OCI-LY3 (cell line): Measurements from ENCODE around the gene GAS1.

Experiments
- H2AFZ ChIP-seq: fragments of 200-600, 300-600 bp; shearing (Covaris generic); 2 replicates; pipeline ENCODE4 v1.6.0; 2014; ENCODE audit warnings: antibody characterized with exemption, low read depth, low read length
- H3K27ac ChIP-seq: fragments of 200-600, 300-600 bp; sonication (generic); 2 replicates; pipeline ENCODE4 v1.5.1; 2014; ENCODE audit warnings: mild to moderate bottlenecking, low read length, moderate library complexity, mixed read lengths
- H3K27me3 ChIP-seq: fragments of 200-600, 300-600 bp; sonication (generic); 2 replicates; pipeline ENCODE4 v1.6.1; 2014; ENCODE audit warnings: low read depth, low read length, mixed read lengths
- H3K36me3 ChIP-seq: fragments of 200-600, 300-600 bp; sonication (generic); replicated peaks from 2 replicates; pipeline ENCODE3; 2014; ENCODE audit warnings: low read depth, low read length, mixed read lengths
- H3K4me1 ChIP-seq: fragments of 300-600, 200-600 bp; sonication (generic); 2 replicates; pipeline ENCODE4 v1.6.1; 2014; ENCODE audit warnings: low read length, mixed read lengths
- H3K4me2 ChIP-seq: fragments of 200-600, 300-600 bp; sonication (generic); 2 replicates; pipeline ENCODE4 v1.6.1; 2014; ENCODE audit warnings: low read length, mixed read lengths
- H3K4me3 ChIP-seq: fragments of 300-600, 200-600 bp; sonication (generic); 2 replicates; pipeline ENCODE4 v1.5.1; 2014; ENCODE audit warnings: antibody characterized with exemption, mild to moderate bottlenecking, low read length, moderate library complexity
- H3K79me2 ChIP-seq: fragments of 300-600, 200-600 bp; shearing (Covaris generic); 2 replicates; pipeline ENCODE4 v1.6.1; 2014; ENCODE audit warnings: mild to moderate bottlenecking, low read length, mixed read lengths
- H3K9ac ChIP-seq: fragments of 300-600, 200-600 bp; shearing (Covaris generic); 2 replicates; pipeline ENCODE4 v1.6.0; 2014; ENCODE audit warnings: mild to moderate bottlenecking, low read length, moderate library complexity
- H3K9me3 ChIP-seq: fragments of 200-600, 300-600 bp; shearing (Covaris generic); 2 replicates; pipeline ENCODE4 v1.6.1; 2014; ENCODE audit warnings: low read length, mixed read lengths; ENCODE audit not compliant: insufficient read depth
- H4K20me1 ChIP-seq: fragments of 200-600, 300-600 bp; sonication (generic); 2 replicates; pipeline ENCODE4 v1.6.1; 2016; ENCODE audit warnings: low read length, mixed read lengths; ENCODE audit not compliant: insufficient read depth
- EZH2phosphoT487 ChIP-seq: fragments of 200-600 bp; shearing (Covaris generic); IDR thresholded peaks from 2 replicates; pipeline ENCODE4 v1.6.1; 2018; ENCODE audit warnings: antibody characterized with exemption, mixed run types, low read depth
- TF ChIP-seq, protein P1 (sequence below): fragments of 200-600, 300-600 bp; sonication (generic); IDR thresholded peaks from 2 replicates; pipeline ENCODE4 v1.5.1; 2014; ENCODE audit warnings: antibody characterized with exemption, low read length, low read depth

Gene GAS1

DNA sequence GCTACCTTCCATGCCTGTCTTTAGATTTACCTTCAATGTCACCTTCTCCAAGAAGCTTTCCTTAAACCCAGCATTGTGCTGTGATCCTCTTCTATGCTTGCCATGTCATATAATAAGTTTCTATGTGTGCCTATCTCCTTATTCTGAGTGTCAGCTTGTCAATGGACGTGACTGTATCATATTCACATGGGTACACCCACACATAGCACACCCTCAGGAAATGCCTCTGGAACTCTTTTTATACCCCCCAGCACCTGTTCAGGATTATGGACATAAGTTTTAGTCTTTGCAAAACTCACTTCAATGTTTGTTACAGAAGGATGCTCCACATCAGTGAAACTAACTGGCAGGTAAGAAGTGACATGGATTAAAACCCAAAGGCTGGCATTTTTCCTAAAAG is 7.4 kb downstream of the GAS1 start:
- Histone ChIP-seq H3K27me3 (no peaks in the 10 kb centered on the region; the same call in 1 of the 2 replicates), H4K20me1 (no peaks in the 10 kb centered on the region), H3K9me3 (no peaks in the 10 kb centered on the region), H3K4me1 (no peaks in the 10 kb centered on the region), H2AFZ (no peak overlapping the region), H3K9ac (no peak overlapping the region), H3K4me2 (no peak overlapping the region), H3K27ac (no peak overlapping the region), H3K36me3 (no peaks in the 10 kb centered on the region), H3K4me3 (no peak overlapping the region), H3K79me2 (no peaks in the 10 kb centered on the region)
- TF ChIP-seq, protein P1, sequence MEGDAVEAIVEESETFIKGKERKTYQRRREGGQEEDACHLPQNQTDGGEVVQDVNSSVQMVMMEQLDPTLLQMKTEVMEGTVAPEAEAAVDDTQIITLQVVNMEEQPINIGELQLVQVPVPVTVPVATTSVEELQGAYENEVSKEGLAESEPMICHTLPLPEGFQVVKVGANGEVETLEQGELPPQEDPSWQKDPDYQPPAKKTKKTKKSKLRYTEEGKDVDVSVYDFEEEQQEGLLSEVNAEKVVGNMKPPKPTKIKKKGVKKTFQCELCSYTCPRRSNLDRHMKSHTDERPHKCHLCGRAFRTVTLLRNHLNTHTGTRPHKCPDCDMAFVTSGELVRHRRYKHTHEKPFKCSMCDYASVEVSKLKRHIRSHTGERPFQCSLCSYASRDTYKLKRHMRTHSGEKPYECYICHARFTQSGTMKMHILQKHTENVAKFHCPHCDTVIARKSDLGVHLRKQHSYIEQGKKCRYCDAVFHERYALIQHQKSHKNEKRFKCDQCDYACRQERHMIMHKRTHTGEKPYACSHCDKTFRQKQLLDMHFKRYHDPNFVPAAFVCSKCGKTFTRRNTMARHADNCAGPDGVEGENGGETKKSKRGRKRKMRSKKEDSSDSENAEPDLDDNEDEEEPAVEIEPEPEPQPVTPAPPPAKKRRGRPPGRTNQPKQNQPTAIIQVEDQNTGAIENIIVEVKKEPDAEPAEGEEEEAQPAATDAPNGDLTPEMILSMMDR: no peak
- no peak for TF ChIP-seq EZH2phosphoT487

DNA sequence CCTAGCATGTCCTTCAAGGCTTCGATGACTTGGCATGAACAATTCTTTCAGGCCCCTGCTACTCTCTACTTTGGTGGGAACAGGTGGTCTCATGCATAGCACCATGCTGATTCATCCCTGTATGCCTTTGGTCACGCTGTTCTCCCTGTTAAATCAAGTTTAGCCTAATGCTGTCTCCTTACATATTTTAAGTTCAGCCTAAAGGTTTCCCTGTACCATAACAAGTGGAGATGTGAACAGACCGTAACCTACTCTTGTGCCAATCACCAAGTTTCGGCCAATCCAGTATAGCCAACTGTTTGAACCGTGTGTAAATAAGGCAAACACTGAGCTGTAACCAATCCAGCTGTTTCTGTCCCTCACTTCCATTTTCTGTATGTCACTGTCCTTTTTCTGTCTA is 8.0 kb downstream of the GAS1 start:
- Histone ChIP-seq H3K4me3 (no peak overlapping the region), H3K4me1 (no peaks in the 10 kb centered on the region), H3K9me3 (no peaks in the 10 kb centered on the region), H3K27ac (no peak overlapping the region), H3K9ac (no peak overlapping the region), H3K27me3 (no peaks in the 10 kb centered on the region; the same call in 1 of the 2 replicates), H3K79me2 (no peaks in the 10 kb centered on the region), H3K36me3 (no peaks in the 10 kb centered on the region), H3K4me2 (no peak overlapping the region), H4K20me1 (no peaks in the 10 kb centered on the region), H2AFZ (no peak overlapping the region)
- no peak for TF ChIP-seq EZH2phosphoT487
- TF ChIP-seq, protein P1: no peak

DNA sequence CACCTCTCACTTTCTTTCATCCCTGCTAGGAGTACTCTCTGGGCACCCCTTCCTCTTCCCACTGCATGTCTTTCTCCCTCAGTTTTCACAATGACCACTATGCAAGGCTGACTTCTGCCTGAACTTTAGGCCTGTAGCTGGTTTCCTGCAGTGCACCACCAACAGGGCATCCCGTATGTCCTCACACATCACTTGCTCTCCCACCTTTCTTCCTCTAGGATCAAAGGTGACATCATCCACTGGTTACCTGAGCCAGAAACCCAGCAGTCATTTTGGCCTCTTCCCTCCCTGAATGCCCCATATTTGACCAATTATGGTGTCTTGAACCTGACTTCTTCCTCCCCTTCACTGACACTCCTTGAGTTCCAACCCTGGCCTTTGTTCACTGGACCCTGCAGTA is 8.5 kb downstream of the GAS1 start:
- Histone ChIP-seq H3K36me3 (no peaks in the 10 kb centered on the region), H3K4me1 (no peaks in the 10 kb centered on the region), H4K20me1 (no peaks in the 10 kb centered on the region), H2AFZ (no peak overlapping the region), H3K27me3 (no peaks in the 10 kb centered on the region; the same call in 1 of the 2 replicates), H3K4me3 (no peak overlapping the region), H3K9me3 (no peaks in the 10 kb centered on the region), H3K9ac (no peak overlapping the region), H3K79me2 (no peaks in the 10 kb centered on the region), H3K27ac (no peak overlapping the region), H3K4me2 (no peak overlapping the region)
- TF ChIP-seq, protein P1: no peak
- no peak for TF ChIP-seq EZH2phosphoT487

DNA sequence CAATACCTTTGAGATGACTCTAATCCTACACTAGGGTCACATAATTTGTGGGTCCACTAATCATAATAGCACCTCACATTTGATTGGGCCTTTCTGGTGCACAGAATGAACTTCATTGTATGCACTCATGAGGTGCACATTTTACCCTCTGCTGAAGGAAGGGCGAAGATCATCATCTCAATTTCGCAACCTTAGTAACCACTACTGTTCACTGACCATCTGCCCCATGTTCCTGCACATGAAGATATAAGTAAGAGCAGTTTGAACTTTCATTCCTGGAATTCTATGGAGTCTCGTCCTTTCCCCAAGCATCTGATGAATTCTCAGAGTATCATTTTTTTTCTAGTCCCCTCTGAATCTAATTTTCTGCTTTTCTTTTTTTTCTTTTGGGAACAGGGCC is 21.2 kb downstream of the GAS1 start:
- no peak overlapping the region for H3K27ac ChIP-seq
- no peak for TF ChIP-seq EZH2phosphoT487
- TF ChIP-seq, protein P1: no peak
- H3K9ac ChIP-seq: no peak overlapping the region
- H2AFZ ChIP-seq: no peak overlapping the region
- H3K27me3 ChIP-seq: no peaks in the 10 kb centered on the region
- no peak overlapping the region for H3K4me3 ChIP-seq
- H3K79me2 ChIP-seq: no peaks in the 10 kb centered on the region
- H4K20me1 ChIP-seq: no peaks in the 10 kb centered on the region
- no peaks in the 10 kb centered on the region for H3K9me3 ChIP-seq
- no peak overlapping the region for H3K4me2 ChIP-seq
- H3K4me1 ChIP-seq: no peaks in the 10 kb centered on the region
- no peaks in the 10 kb centered on the region for H3K36me3 ChIP-seq
